Measurements from ENCODE around the gene SGCA.

The SGCA gene

DNA sequence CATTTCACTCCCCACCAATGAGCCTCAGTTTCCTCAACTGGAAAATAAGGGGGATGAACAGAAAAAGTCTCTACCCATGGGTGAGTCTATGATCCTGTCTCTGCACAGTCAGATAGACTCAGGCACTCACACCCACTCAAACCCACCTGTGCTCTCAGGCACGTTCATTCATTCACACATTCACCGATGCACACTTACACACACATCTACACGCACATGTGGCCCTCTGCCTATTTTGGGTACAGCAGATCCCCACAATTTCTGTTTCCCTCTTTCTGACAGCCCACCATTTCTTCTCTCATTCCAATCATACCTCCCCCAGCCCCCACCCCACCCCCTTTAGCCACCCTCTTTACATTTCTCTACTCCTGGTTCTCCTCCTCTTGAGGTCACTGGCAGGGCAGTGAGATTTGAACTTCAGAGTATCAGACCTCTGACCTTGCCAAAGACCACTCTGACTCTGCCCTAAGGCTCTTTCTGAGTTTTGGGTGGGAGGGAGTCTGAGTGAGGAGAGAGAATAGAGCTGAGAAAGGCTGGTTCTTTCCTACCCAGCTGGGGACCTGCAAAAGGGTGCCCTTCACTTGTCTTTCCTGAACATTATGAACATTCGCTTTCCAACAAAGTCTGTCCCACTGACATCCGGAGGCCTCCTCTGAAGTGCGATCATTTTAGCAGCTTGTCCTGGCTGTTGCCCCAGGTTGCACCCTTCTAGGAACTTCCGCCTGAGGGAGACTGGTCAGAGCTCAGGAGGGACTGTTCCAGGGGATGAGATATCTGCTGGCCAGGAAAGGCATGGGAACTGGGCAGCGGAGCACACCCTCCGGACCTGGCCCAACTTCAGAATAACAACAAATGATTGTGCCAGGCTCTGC is 45.7 kb downstream of the SGCA start:
- DNase-seq (ENCODE audit: low read depth) = no peak
- TF ChIP-seq, protein P1, sequence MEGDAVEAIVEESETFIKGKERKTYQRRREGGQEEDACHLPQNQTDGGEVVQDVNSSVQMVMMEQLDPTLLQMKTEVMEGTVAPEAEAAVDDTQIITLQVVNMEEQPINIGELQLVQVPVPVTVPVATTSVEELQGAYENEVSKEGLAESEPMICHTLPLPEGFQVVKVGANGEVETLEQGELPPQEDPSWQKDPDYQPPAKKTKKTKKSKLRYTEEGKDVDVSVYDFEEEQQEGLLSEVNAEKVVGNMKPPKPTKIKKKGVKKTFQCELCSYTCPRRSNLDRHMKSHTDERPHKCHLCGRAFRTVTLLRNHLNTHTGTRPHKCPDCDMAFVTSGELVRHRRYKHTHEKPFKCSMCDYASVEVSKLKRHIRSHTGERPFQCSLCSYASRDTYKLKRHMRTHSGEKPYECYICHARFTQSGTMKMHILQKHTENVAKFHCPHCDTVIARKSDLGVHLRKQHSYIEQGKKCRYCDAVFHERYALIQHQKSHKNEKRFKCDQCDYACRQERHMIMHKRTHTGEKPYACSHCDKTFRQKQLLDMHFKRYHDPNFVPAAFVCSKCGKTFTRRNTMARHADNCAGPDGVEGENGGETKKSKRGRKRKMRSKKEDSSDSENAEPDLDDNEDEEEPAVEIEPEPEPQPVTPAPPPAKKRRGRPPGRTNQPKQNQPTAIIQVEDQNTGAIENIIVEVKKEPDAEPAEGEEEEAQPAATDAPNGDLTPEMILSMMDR (IDR thresholded peaks at IDR 0.05; ENCODE audit: insufficient read depth, low read depth, low read length, missing control alignments) = no peak
- H3K4me3 ChIP-seq (ENCODE audit: low read depth, low read length) = no peak overlapping the region

DNA sequence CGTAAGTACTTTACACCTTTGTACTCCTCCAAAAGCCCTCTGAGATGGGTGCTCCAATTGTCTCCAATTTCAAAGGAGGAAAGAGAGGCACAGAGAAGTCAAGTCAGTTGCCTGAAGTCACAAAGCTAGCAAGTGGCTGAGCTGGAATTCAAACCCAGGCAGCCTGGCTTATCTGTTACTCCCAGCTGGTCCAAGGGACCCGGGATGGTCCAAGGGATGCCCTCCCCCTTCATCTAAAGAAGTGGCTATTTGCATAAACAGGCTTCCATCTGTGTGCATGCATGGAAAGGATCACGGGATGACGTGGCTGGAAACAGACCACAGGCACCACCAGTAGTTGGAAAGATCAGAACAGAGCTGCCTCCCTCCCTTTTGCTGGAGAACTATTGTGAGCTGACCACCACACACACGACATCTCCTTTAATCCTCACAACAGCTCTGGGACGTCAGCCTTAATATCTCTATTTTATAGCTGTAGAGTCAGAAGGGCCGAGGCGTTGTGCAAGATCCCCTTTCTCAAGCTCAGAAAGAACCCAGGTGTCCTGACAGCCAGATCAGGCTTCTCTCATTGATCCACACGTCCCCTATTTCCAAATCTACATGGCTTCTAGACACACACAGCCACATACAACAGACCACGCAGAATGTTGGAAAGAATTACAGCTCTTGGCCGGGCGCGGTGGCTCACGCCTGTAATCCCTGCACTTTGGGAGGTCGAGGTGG is 46.5 kb downstream of the SGCA start:
- no peak for DNase-seq (ENCODE audit: low read depth)
- TF ChIP-seq, protein P1 (IDR thresholded peaks at IDR 0.05; ENCODE audit: insufficient read depth, low read depth, low read length, missing control alignments) = no peak

DNA sequence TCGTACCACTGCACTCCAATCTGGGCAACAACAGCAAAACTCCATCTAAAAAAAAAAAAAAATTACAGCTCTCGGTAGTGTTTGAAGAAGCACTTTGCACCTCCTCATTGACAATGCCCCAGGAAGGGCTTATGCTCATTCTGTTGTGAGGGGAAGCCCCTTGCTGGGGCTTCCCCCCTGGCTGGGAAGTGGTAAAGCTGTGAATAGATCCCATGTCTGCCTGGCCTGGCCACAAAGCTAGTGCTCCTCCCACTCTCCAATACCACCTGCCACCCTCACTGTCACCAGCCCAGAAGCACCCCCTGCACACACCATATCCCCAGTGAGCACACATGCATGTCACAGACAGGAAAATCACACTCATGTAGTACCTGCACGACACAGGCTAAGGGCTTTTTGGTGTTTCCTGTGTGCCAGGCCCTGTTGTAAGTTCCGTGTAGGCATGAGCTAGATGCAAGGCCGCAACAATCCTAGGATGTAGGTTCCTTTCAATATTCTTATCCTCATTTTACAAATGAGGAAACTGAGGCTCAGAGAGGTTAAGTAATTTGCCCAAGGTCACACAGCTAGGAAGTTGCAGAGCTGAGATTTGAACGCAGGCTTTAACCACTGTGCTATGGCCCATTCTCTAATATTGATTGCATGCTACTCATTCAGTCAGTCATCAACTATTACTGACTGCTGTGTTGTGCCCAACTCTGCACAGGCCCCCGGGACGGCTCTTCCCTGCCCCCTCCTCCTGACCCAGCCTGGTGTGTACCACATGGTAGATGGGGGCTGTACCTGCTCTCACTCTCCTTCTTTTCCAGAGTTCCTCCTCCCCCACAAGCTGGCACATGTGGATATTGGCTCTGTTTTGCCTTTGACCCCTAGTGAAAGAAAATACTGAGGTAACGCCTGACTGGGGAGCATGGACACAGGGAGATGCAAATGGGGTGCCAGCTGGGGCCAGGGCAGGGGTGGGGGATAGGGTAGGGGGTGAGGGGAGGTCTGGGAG is 47.5 kb downstream of the SGCA start:
- TF ChIP-seq, protein P1 (IDR thresholded peaks at IDR 0.05; ENCODE audit: insufficient read depth, low read depth, low read length, missing control alignments) = no peak
- DNase-seq (ENCODE audit: low read depth) = peak; percentile 61
- H3K4me3 ChIP-seq (ENCODE audit: low read depth, low read length) = no peak overlapping the region

More for the DNA sequence above, 46.5 kb downstream of the SGCA start:
- no peak overlapping the region for H3K4me3 ChIP-seq (ENCODE audit: low read depth, low read length)

DNA sequence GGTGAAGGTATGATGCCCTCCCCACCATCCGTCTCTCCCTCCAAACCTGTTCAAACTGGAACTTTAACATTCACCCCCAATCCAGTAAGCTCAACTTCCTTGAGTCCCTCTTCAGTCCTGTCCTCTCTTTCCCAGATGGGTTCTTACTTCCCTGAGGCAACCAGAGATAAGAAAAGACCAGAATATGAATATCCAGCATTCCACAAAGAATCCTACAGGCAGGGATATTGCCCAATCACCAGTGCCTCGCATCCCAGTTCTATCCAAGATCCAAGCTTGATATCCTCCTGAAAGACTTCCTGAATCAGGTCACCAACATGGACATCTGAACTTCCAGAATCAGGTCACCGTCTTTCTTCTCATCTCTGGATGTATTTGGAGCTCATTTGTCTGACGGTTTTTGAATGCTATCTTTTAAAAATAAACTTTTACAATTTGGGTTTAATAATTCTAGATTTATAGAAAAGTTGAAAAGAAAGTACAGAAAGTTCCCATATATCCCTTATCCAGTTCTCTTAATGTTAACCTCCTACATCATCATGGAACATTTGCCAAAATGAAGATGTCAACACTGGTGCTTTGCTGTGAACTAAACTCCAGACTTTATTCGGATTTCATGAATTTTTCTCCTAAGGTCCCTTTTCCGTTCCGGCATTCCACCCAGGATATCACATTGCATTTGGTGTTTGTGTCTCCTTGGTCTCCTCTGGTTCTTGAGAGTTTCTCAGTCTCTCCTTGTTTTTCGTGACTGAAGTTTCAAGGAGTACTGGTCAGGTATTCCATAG is 49.4 kb downstream of the SGCA start:
- H3K4me3 ChIP-seq (ENCODE audit: low read depth, low read length) = no peak overlapping the region
- TF ChIP-seq, protein P1 (IDR thresholded peaks at IDR 0.05; ENCODE audit: insufficient read depth, low read depth, low read length, missing control alignments) = no peak
- no peak for DNase-seq (ENCODE audit: low read depth)

DNA sequence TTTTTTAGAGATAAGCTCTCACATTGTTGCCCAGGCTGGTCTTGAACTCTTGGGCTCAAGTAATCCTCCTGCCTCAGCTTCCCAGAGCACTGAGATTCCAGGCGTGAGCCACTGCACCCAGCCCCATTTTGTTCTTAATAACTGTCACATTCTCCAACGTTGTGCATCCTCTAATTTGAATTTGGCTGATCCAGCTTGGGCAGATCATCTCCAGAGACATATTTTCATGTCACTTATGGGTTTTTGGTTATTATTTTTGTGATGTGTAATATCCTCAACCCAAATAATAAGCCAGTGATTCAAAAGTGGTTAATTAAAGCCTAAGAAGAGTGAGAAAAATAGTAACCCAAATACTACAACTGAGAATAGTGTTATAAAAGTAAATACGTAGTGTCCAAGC is 51.8 kb downstream of the SGCA start:
- TF ChIP-seq, protein P1 (IDR thresholded peaks at IDR 0.05; ENCODE audit: insufficient read depth, low read depth, low read length, missing control alignments) = no peak
- DNase-seq (ENCODE audit: low read depth) = no peak
- H3K4me3 ChIP-seq (ENCODE audit: low read depth, low read length) = no peak overlapping the region

All from GM12865 (cell line).